Ammon's horn (tissue), 1 donor: Measurements from ENCODE around the gene DYNLT4.

Source experiments
- DNase-seq: peaks from one replicate; pipeline ENCODE4 v3.0.0-alpha.2; 2016; ENCODE audit warnings: low spot score

The DYNLT4 gene

GRCh38 chr1:44757420-44757819 is 49.7 kb downstream of the DYNLT4 start:
- DNase-seq: no peak
